GM12874 (cell line): ENCODE measurements around the gene NMD3.

ENCODE experiments used
- TF ChIP-seq, protein P1 (sequence below): IDR thresholded peaks from 2 replicates; pipeline ENCODE4 v1.5.1; 2011; ENCODE audit warnings: low read depth, mild to moderate bottlenecking, control low read depth, low read length, moderate library complexity; ENCODE audit not compliant: insufficient read depth

The NMD3 gene

DNA sequence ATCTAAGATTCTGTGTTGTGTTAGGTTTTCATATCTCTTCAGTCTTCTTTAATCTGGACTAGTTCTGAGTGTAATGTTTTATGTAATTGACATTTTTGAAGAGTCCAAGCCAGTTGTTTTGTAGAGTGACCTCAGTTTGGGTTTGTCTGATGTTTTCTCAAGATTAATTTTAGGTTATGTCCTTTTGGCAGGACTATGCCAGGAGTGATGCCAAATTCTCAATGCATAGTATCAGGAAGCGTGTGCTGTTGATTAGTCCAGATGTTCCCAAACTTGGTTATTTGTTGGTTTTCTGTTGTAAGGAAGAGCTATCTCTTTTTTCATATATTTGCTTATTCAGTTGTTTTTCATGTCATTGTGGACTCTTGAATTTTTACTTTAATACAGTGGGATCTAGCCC lies 32.6 kb downstream of the NMD3 start:
- TF ChIP-seq, protein P1, sequence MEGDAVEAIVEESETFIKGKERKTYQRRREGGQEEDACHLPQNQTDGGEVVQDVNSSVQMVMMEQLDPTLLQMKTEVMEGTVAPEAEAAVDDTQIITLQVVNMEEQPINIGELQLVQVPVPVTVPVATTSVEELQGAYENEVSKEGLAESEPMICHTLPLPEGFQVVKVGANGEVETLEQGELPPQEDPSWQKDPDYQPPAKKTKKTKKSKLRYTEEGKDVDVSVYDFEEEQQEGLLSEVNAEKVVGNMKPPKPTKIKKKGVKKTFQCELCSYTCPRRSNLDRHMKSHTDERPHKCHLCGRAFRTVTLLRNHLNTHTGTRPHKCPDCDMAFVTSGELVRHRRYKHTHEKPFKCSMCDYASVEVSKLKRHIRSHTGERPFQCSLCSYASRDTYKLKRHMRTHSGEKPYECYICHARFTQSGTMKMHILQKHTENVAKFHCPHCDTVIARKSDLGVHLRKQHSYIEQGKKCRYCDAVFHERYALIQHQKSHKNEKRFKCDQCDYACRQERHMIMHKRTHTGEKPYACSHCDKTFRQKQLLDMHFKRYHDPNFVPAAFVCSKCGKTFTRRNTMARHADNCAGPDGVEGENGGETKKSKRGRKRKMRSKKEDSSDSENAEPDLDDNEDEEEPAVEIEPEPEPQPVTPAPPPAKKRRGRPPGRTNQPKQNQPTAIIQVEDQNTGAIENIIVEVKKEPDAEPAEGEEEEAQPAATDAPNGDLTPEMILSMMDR = no peak

DNA sequence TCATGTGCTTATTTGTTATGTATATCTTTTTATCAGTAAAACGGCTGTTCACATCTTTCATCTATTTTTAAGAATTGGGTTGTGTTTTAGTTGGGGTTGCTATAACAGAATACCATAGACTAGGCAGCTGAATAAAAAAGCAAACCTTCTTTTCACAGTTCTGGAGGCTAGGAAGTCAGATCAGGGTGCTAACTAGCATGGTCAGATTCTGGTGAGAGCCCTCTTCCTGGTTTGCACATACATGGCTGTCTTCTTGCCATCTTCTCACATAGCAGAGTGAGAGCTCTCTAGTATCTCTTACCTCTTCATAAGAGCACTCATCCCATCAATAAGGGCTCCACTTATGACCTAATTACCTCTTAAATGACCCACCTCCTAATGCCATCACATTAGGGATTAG lies 33.8 kb downstream of the NMD3 start:
- TF ChIP-seq, protein P1 = no peak

DNA sequence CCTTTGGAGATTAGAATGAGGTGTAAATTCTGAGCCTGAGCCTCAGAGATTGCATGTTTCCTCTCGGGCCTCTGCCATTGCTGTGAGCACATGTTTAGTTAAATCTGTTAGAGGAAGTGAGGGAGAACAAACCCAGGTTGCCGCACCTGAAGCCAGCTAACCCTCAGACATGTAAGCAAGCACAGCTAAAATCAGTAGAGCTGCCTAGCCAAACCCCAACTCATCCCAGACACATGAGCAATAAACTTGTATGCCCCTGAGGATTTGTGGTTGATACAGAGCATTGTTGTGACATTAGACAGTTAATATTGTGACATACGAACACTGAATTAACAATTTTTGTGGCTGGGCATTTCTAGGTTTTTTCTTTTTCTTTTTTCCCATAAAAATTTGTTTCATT lies 41.9 kb downstream of the NMD3 start:
- TF ChIP-seq, protein P1 = no peak

DNA sequence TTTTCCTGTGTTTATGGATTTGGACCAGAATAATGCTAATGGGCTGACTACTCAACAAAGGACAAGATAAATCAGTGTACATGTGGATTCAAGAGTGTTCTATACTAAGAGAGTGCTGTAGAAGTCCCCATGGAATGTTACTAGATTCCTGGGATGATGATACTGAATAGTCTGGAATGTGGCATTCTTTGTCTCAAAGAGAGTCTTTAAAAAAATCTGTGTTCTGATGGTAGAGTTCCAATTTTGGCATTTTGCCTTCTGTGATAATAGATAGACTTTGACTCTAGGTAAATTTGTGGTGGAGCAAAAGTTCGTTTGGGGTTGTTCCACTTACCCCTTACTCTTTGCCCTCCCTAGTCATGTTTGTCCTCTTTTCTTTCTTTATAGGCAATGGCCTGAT lies 43.7 kb downstream of the NMD3 start:
- TF ChIP-seq, protein P1 = no peak

DNA sequence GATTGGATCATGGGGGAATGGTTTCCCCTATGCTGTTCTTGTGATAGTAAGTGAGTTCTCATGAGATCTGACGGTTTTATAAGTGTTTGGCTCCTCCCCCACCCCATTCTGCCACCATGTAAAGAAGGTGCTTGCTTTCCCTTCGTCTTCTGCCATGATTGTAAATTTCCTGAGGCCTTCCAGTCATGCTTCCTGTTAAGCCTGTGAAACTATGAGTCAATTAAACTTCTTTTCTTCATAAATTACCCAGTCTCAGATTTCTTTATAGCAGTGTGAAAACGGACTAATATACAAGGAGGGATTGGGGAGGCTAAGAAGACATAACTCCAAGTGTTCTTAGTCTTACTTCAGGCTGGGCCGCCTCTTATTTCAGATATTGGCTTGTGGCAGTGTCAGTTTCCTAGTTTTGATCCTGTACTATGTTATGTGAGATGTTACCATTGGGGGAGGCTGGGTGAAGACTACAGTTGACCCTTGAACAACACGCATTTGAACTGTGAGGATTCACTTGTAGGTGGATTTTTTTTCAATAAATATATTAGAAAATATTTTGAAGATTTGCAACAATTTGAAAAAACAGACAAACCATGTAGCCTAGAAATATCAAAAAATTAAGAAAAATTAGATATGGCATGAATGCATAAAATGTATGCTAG lies 44.9 kb downstream of the NMD3 start:
- TF ChIP-seq, protein P1 = no peak

DNA sequence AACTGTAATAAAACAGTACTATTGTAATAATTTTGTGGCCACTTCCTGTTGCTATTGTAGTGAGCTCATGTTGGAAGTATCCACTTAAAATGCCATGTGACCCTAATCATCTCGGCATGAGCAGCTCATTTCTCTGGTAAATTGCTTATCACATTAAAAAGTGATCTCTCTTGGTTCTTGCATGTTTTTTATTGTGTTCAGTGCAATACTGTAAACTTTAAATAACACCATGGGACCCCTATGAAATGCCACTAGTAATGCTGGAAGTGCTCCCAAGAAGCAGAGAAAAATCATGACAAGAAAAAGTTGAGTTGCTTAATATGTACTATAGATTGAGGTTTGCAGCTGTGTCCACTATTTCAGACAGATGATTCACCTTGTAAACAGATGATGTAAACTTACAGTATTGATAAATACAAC lies 45.6 kb downstream of the NMD3 start:
- TF ChIP-seq, protein P1 = no peak

DNA sequence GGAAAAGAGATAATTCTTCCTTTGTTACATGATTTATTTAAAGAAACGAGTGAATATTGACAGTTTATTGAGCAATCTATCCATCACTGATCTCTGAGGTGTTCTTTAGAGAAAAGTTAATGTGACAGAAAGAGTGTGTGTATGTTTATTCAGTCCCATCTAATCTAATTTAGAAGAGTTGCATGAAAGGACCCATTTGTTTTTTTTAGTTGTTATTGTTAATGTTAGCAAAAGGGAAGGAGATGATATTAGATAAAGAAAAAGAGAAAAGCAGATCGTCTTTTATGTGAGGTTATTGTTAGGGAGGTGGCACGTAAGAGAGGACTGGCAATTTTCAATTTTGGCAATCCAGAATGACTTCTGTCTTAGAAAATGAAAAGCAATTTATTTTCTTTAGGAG lies 46.5 kb downstream of the NMD3 start:
- TF ChIP-seq, protein P1 = no peak
